ENCODE data around the gene ITGB5.

The ITGB5 gene

DNA sequence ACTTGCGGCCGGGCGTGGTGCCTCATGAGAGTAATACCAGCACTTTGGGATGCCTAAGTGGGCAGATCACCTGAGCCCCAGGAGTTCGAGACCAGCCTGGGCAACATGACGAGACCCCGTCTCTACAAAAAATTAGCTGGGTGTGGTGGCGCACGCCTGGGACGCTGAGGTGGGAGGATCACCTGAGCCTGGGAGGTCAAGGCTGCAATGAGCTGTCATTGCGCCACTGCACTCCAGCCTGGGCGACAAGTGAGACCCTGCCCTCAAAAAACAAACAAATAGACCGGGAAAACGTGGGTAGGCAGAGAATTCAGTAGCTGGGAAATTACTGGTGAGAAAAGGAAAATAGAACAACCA lies 156.2 kb downstream of the ITGB5 start:
- peak; percentile 50 for DNase-seq

- DNase-seq = peak; percentile 95
Measured at GRCh38 chr3:124730129-124730940, 156.8 kb downstream of the ITGB5 start, which contains the start of gene UMPS. UMPS (plus strand) TSS chr3:124730452; CDS start chr3:124730472, 20 bp downstream.

DNA sequence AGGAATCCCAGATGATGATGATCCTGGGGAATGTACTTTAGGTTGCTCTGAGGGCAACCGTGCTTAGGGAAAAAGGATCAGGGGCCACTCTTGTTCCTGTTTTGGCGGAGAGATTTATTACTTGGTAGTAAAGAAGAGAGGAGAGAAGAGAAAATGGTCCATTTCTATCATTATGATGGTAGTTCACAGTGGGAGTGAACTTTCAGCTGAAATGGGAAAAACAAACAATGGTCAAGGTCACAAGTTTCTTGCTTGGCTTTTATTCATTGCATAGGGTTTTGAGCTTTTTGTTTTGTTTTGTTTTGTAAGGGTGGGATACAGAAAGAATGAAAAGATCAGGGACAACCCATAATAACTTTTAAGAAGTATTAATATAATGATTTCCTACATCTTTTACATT lies 164.6 kb downstream of the ITGB5 start:
- DNase-seq = no peak

DNA sequence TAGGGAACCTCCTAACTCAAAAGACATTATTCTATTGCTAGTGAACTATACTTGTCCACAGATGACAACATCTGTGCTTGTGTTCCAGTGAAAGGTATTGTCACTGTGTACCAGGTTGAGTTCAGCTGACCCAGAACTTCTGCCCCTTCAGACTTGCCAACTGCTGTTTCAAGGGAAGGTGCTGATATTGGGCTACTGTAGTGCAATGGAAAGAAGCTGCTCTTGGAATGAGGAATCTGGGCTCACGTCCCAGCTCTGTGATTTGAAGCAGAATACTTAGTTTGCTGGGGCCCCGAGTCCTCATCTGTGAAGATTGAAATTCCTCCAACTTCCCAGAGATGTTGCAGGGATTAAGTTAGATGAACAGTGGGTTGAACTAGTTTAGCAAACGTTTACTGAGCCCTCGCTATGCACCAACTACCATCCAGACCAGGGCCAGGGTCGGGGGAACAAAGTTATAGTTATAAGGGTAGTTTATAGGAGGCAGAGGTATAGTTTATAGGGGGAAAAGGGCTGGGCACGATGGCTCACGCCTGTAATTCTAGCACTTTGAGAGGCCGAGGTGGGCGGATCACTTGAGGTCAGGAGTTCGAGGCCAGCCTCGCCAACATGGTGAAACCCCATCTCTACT lies 172.8 kb downstream of the ITGB5 start:
- no peak for DNase-seq

Measured in NCI-H82 (cell line).